Astrocyte (in vitro differentiated cells and primary cell): Measurements from ENCODE around the gene TEX26. TPM values are rescaled to one million over a fixed set of nuclear protein-coding genes. Genes with fewer than 3 reads are reported as not detected.
A peak's percentile ranks its signal among the peaks of the same experiment; 100 is the strongest.

ENCODE experiments used
- DNase-seq: peaks from one replicate; pipeline ENCODE4 v3.0.0-alpha.2; 2010; ENCODE audit warnings: low read depth
- FAIRE-seq: peaks from 2 replicates; lab custom pipeline; 2011; peaks lifted over from hg19 to GRCh38; lab: Jason Lieb, UNC
- H2AFZ ChIP-seq: 2 replicates; pipeline ENCODE4 v1.6.0; 2012; ENCODE audit warnings: low read depth, low read length, inconsistent platforms
- H3K27ac ChIP-seq: 2 replicates; pipeline ENCODE4 v1.5.1; 2011; ENCODE audit warnings: low read depth, low read length, inconsistent platforms
- H3K27me3 ChIP-seq: 2 replicates; pipeline ENCODE4 v1.6.0; 2011; ENCODE audit warnings: low read length, inconsistent platforms; ENCODE audit not compliant: insufficient read depth
- H3K36me3 ChIP-seq: 2 replicates; pipeline ENCODE4 v1.5.1; 2011; ENCODE audit warnings: low read length, inconsistent platforms; ENCODE audit not compliant: insufficient read depth
- H3K4me1 ChIP-seq: 2 replicates; pipeline ENCODE4 v1.5.1; 2011; ENCODE audit warnings: low read length, inconsistent platforms; ENCODE audit not compliant: insufficient read depth
- H3K4me2 ChIP-seq: 2 replicates; pipeline ENCODE4 v1.6.0; 2012; ENCODE audit warnings: low read length, inconsistent platforms
- H3K4me3 ChIP-seq: 2 replicates; pipeline ENCODE4 v1.5.1; 2011; ENCODE audit warnings: low read depth, mild to moderate bottlenecking, low read length, inconsistent platforms; ENCODE audit not compliant: insufficient read depth
- H3K79me2 ChIP-seq: 2 replicates; pipeline ENCODE4 v1.6.0; 2012; ENCODE audit warnings: mild to moderate bottlenecking, low read length, inconsistent platforms; ENCODE audit not compliant: insufficient read depth
- H3K9ac ChIP-seq: 2 replicates; pipeline ENCODE4 v1.6.0; 2012; ENCODE audit warnings: mild to moderate bottlenecking, low read length, inconsistent platforms
- H3K9me3 ChIP-seq: 2 replicates; pipeline ENCODE4 v1.5.1; 2012; ENCODE audit warnings: low read depth, mild to moderate bottlenecking, low read length, inconsistent platforms; ENCODE audit not compliant: insufficient read depth
- H4K20me1 ChIP-seq: 2 replicates; pipeline ENCODE4 v1.6.0; 2012; ENCODE audit warnings: low read length, inconsistent platforms; ENCODE audit not compliant: insufficient read depth
- H3K27ac Mint-ChIP-seq: one replicate; pipeline ENCODE4 v1.8.0; 2021; ENCODE audit warnings: mild to moderate bottlenecking, mixed read lengths; ENCODE audit not compliant: unreplicated experiment
- H3K27me3 Mint-ChIP-seq: one replicate; pipeline ENCODE4 v1.8.0; 2021; ENCODE audit warnings: low read depth, mixed read lengths; ENCODE audit not compliant: unreplicated experiment
- H3K36me3 Mint-ChIP-seq: one replicate; pipeline ENCODE4 v1.8.0; 2021; ENCODE audit warnings: low read depth, mixed read lengths; ENCODE audit not compliant: unreplicated experiment
- H3K4me1 Mint-ChIP-seq: one replicate; pipeline ENCODE4 v1.8.0; 2021; ENCODE audit warnings: low read depth, mixed read lengths; ENCODE audit not compliant: unreplicated experiment
- H3K4me3 Mint-ChIP-seq: one replicate; pipeline ENCODE4 v1.8.0; 2021; ENCODE audit warnings: mild to moderate bottlenecking, moderate library complexity, mixed read lengths; ENCODE audit not compliant: unreplicated experiment
- H3K9me3 Mint-ChIP-seq: one replicate; pipeline ENCODE4 v1.8.0; 2021; ENCODE audit warnings: mild to moderate bottlenecking, mixed read lengths; ENCODE audit not compliant: unreplicated experiment
- EZH2 ChIP-seq: IDR thresholded peaks from 2 replicates; pipeline ENCODE4 v1.6.1; 2012; ENCODE audit warnings: mild to moderate bottlenecking, low read length, inconsistent platforms; ENCODE audit not compliant: insufficient read depth
- total RNA-seq: library from RNA; stranded (reverse); gene quantifications from 2 replicates; pipeline ENCODE4 v1.2.1, GENCODE V29; 2021
- TF ChIP-seq, protein P1 (sequence below): IDR thresholded peaks from 2 replicates; pipeline ENCODE4 v1.5.1; 2011; ENCODE audit warnings: low read depth, mild to moderate bottlenecking, inconsistent platforms, low read length, moderate library complexity; ENCODE audit not compliant: insufficient read depth

Gene TEX26
- total RNA-seq, 1 donor from 2014 or later = not detected

DNA sequence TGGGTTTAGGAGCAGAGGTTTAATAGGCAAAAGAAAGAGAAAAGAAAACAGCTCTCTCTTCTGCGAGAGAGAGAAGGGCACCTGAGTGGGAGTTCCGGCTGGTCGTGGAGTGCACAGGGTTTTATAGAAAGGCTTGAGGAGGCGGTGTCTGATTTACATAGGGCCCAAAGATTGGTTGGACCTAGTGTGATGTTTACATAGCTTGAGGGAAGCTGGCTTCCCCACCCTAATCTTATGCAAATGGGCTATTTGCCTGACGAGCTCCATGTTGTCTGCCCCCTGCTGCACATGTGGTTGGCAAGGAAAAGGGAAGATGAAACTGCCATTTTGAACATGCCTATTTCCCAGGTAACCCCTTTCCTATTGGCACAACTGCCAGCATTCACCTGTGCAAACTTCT, 47.9 kb upstream of the TEX26 start:
- no peak for FAIRE-seq
- H3K4me1 ChIP-seq = peaks cover 16% of the 10 kb centered on the region
- TF ChIP-seq, protein P1, sequence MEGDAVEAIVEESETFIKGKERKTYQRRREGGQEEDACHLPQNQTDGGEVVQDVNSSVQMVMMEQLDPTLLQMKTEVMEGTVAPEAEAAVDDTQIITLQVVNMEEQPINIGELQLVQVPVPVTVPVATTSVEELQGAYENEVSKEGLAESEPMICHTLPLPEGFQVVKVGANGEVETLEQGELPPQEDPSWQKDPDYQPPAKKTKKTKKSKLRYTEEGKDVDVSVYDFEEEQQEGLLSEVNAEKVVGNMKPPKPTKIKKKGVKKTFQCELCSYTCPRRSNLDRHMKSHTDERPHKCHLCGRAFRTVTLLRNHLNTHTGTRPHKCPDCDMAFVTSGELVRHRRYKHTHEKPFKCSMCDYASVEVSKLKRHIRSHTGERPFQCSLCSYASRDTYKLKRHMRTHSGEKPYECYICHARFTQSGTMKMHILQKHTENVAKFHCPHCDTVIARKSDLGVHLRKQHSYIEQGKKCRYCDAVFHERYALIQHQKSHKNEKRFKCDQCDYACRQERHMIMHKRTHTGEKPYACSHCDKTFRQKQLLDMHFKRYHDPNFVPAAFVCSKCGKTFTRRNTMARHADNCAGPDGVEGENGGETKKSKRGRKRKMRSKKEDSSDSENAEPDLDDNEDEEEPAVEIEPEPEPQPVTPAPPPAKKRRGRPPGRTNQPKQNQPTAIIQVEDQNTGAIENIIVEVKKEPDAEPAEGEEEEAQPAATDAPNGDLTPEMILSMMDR = no peak
- TF ChIP-seq EZH2 = no peak
- no peaks in the 10 kb centered on the region for H3K36me3 ChIP-seq
- H3K9me3 Mint-ChIP-seq = no peaks in the 10 kb centered on the region
- H3K4me2 ChIP-seq = no peak overlapping the region
- H2AFZ ChIP-seq = no peak overlapping the region
- no peaks in the 10 kb centered on the region for H3K79me2 ChIP-seq
- DNase-seq = no peak
- no peak overlapping the region for H3K4me3 ChIP-seq
- H3K36me3 Mint-ChIP-seq = no peaks in the 10 kb centered on the region
- H4K20me1 ChIP-seq = no peaks in the 10 kb centered on the region
- no peaks in the 10 kb centered on the region for H3K27me3 Mint-ChIP-seq
- H3K9me3 ChIP-seq = peaks cover 4% of the 10 kb centered on the region
- no peak overlapping the region for H3K27ac ChIP-seq
- H3K27ac Mint-ChIP-seq = no peak overlapping the region
- no peak overlapping the region for H3K9ac ChIP-seq
- H3K4me3 Mint-ChIP-seq = no peak overlapping the region
- H3K27me3 ChIP-seq = no peaks in the 10 kb centered on the region
- peaks cover 21% of the 10 kb centered on the region for H3K4me1 Mint-ChIP-seq

DNA sequence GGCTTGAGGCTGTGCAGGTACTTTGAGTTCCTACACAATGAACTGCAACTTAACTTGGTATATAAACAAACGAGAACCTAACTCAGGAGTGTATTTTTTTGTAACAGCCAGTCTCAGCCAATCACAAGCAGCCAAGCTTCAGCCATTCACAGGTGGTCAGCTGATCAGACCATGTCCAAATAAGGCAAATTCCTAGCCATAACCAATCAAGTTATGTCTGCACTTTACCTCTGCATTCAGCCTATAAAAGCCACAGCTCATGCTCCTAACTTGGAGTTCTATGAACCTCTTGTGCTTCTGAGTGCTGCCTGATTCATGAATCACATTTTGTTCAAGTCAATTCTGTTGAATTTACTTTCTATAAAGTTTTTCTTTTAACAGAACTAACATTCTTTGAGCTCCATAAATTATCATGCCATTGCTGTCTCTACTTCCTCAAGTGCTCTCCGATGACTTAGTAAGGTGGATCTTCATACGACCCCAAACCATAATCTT, 43.2 kb upstream of the TEX26 start:
- TF ChIP-seq EZH2 = no peak
- TF ChIP-seq, protein P1 = no peak
- no peak overlapping the region for H3K4me3 Mint-ChIP-seq

GRCh38 chr13:30892966-30893365, 39.5 kb upstream of the TEX26 start:
- no peaks in the 10 kb centered on the region for H4K20me1 ChIP-seq
- H3K27ac Mint-ChIP-seq = peak overlapping the region; percentile 78
- no peak for TF ChIP-seq EZH2
- TF ChIP-seq, protein P1 = peak; percentile 49
- H3K4me3 ChIP-seq = no peak overlapping the region
- H3K4me2 ChIP-seq = no peak overlapping the region
- no peak overlapping the region for H3K9ac ChIP-seq
- H3K9me3 Mint-ChIP-seq = no peaks in the 10 kb centered on the region
- no peaks in the 10 kb centered on the region for H3K36me3 ChIP-seq
- H3K4me1 ChIP-seq = peaks cover 17% of the 10 kb centered on the region
- H3K36me3 Mint-ChIP-seq = no peaks in the 10 kb centered on the region
- no peaks in the 10 kb centered on the region for H3K27me3 Mint-ChIP-seq
- H3K9me3 ChIP-seq = peaks cover 4% of the 10 kb centered on the region
- DNase-seq (peak; percentile 35), FAIRE-seq (no peak)
- no peak overlapping the region for H3K27ac ChIP-seq
- peaks cover 22% of the 10 kb centered on the region for H3K4me1 Mint-ChIP-seq
- H3K79me2 ChIP-seq = no peaks in the 10 kb centered on the region
- no peak overlapping the region for H2AFZ ChIP-seq
- no peaks in the 10 kb centered on the region for H3K27me3 ChIP-seq
- H3K4me3 Mint-ChIP-seq = no peak overlapping the region

More for the DNA sequence above, 43.2 kb upstream of the TEX26 start:
- Histone ChIP-seq H3K36me3 (no peaks in the 10 kb centered on the region), H3K4me2 (no peak overlapping the region), H3K79me2 (no peaks in the 10 kb centered on the region), H3K9ac (no peak overlapping the region), H3K4me1 (no peaks in the 10 kb centered on the region), H4K20me1 (no peaks in the 10 kb centered on the region), H3K27ac (no peak overlapping the region), H3K27me3 (no peaks in the 10 kb centered on the region), H3K9me3 (peaks cover 4% of the 10 kb centered on the region), H3K4me3 (no peak overlapping the region), H2AFZ (no peak overlapping the region)
- Mint-ChIP-seq H3K36me3 (no peaks in the 10 kb centered on the region), H3K27ac (no peak overlapping the region), H3K27me3 (no peaks in the 10 kb centered on the region), H3K4me1 (peaks cover 4% of the 10 kb centered on the region), H3K9me3 (no peaks in the 10 kb centered on the region)
- FAIRE-seq (no peak), DNase-seq (no peak)
